HepG2 (cell line): ENCODE data around the gene GSDMA.

ENCODE experiments used
- BCL3 ChIP-seq: sonication (generic); formaldehyde crosslinking; IDR thresholded peaks from 2 replicates; pipeline ENCODE4 v1.5.1; 2020; ENCODE audit warnings: mild to moderate bottlenecking, missing genetic modification reagents, moderate library complexity
- CTCF ChIP-seq: sonication (generic); formaldehyde crosslinking; IDR thresholded peaks from 2 replicates; pipeline ENCODE4 v1.5.0; 2020; ENCODE audit warnings: mild to moderate bottlenecking, missing genetic modification reagents, moderate library complexity
- DNMT1 ChIP-seq: sonication (generic); formaldehyde crosslinking; IDR thresholded peaks from 2 replicates; pipeline ENCODE4 v1.5.1; 2020; ENCODE audit warnings: mild to moderate bottlenecking, missing genetic modification reagents
- FOXM1 ChIP-seq: sonication (generic); formaldehyde crosslinking; IDR thresholded peaks from 2 replicates; pipeline ENCODE4 v1.5.0; 2020; ENCODE audit warnings: missing genetic modification reagents
- TCF7L2 ChIP-seq: IDR thresholded peaks from 2 replicates; pipeline ENCODE4 v1.6.1; 2011; ENCODE audit warnings: mild to moderate bottlenecking, low read depth, low read length, moderate library complexity
- TEAD3 ChIP-seq: optimal IDR thresholded peaks from 2 replicates; pipeline ENCODE3; 2016; ENCODE audit warnings: borderline replicate concordance
- ZBTB33 ChIP-seq: sonication (generic); formaldehyde crosslinking; IDR thresholded peaks from 2 replicates; pipeline ENCODE4 v1.4.0; 2020; ENCODE audit warnings: missing genetic modification reagents
- ZNF121 ChIP-seq: sonication (generic); formaldehyde crosslinking; IDR thresholded peaks from 2 replicates; pipeline ENCODE4 v1.5.0; 2020; ENCODE audit warnings: mild to moderate bottlenecking, missing genetic modification reagents
- ZNF512 ChIP-seq: sonication (generic); formaldehyde crosslinking; IDR thresholded peaks from 2 replicates; pipeline ENCODE4 v1.4.0; 2020; ENCODE audit warnings: mild to moderate bottlenecking, missing genetic modification reagents
- ZNF646 ChIP-seq: sonication (generic); formaldehyde crosslinking; IDR thresholded peaks from 2 replicates; pipeline ENCODE4 v1.9.0; 2021; ENCODE audit warnings: mild to moderate bottlenecking, missing genetic modification reagents
- ZNF780A ChIP-seq: sonication (generic); formaldehyde crosslinking; IDR thresholded peaks from 2 replicates; pipeline ENCODE4 v1.8.0; 2022; ENCODE audit warnings: mild to moderate bottlenecking, missing genetic modification reagents, moderate library complexity
- ZSCAN9 ChIP-seq: IDR thresholded peaks from 2 replicates; pipeline ENCODE4 v1.6.1; 2016; ENCODE audit warnings: borderline replicate concordance

GRCh38 chr17:39966771-39967170, 4.0 kb downstream of the GSDMA start:
- TF ChIP-seq ZNF646 (CRISPR knock-in tag) (no peak), TCF7L2 (no peak), CTCF (CRISPR knock-in tag) (no peak), ZNF780A (CRISPR knock-in tag) (no peak), ZSCAN9 (CRISPR knock-in tag) (no peak), TEAD3 (CRISPR knock-in tag) (no peak), ZNF121 (CRISPR knock-in tag) (no peak), DNMT1 (CRISPR knock-in tag) (no peak), FOXM1 (CRISPR knock-in tag) (no peak), BCL3 (CRISPR knock-in tag) (no peak), ZNF512 (CRISPR knock-in tag) (no peak), ZBTB33 (no peak)
